Stimulated activated CD4-positive, alpha-beta T cell treated with anti-CD3 and anti-CD28 coated beads, Interleukin-12 subunit alpha, Interleukin-12 subunit beta, amount 100 ng/mL, for 48 hours (primary cell): ENCODE results near the gene ERP29.
"Not testable (repeated sequence)": the region's sequence is repeated elsewhere in the genome, so short reads cannot be mapped to it uniquely, and the experiment has no call there.

ENCODE experiments used
- DNase-seq, 3 donors: peaks; one replicate each; pipeline ENCODE4 v3.0.0-alpha.2; 2020; ENCODE audit warnings: low read depth in 2 of 3, low spot score in 1 of 3

The ERP29 gene

GRCh38 chr12:112001576-112001975 lies 11.7 kb upstream of the ERP29 start:
- DNase-seq, result no peak

GRCh38 chr12:112004041-112004440 lies 9.2 kb upstream of the ERP29 start:
- DNase-seq, result no peak

GRCh38 chr12:112005419-112006395 lies 7.5 kb upstream of the ERP29 start:
- DNase-seq, result no peak

GRCh38 chr12:112007945-112008344 lies 5.3 kb upstream of the ERP29 start:
- no peak for DNase-seq

GRCh38 chr12:112008918-112009317 lies 4.3 kb upstream of the ERP29 start:
- no peak for DNase-seq

GRCh38 chr12:112009596-112009995 lies 3.6 kb upstream of the ERP29 start:
- DNase-seq, result not testable (repeated sequence)

GRCh38 chr12:112010415-112011344 lies 2.5 kb upstream of the ERP29 start:
- no peak for DNase-seq

- no peak for DNase-seq
These were observed 1.5 kb upstream of the ERP29 start for GRCh38 chr12:112011685-112012084.

GRCh38 chr12:112013601-112014402 lies 576 bp downstream of the ERP29 start:
- peak; percentile 48 to 65 (median 53) for DNase-seq

- DNase-seq, result no peak
These were observed 2.7 kb downstream of the ERP29 start for GRCh38 chr12:112015938-112016337.

GRCh38 chr12:112017041-112017440 lies 3.8 kb downstream of the ERP29 start:
- no peak for DNase-seq

GRCh38 chr12:112018571-112019237 lies 5.5 kb downstream of the ERP29 start:
- no peak for DNase-seq

GRCh38 chr12:112020947-112021457 lies 7.8 kb downstream of the ERP29 start:
- DNase-seq, result no peak

GRCh38 chr12:112022241-112023016 lies 9.2 kb downstream of the ERP29 start:
- DNase-seq, result no peak

GRCh38 chr12:112023759-112024396 lies 10.7 kb downstream of the ERP29 start:
- DNase-seq, result no peak

- no peak for DNase-seq
These were observed 12.7 kb downstream of the ERP29 start for GRCh38 chr12:112025808-112026375.

- DNase-seq, result no peak
These were observed 16.1 kb downstream of the ERP29 start for GRCh38 chr12:112029301-112029700.

GRCh38 chr12:112031472-112031871 lies 18.2 kb downstream of the ERP29 start:
- no peak for DNase-seq

GRCh38 chr12:112032292-112032691 lies 19.1 kb downstream of the ERP29 start:
- DNase-seq, result no peak
